ENCODE data around the gene CCDC102A.
"Not testable (repeated sequence)": the region's sequence is repeated elsewhere in the genome, so short reads cannot be mapped to it uniquely, and the experiment has no call there.

The CCDC102A gene

DNA sequence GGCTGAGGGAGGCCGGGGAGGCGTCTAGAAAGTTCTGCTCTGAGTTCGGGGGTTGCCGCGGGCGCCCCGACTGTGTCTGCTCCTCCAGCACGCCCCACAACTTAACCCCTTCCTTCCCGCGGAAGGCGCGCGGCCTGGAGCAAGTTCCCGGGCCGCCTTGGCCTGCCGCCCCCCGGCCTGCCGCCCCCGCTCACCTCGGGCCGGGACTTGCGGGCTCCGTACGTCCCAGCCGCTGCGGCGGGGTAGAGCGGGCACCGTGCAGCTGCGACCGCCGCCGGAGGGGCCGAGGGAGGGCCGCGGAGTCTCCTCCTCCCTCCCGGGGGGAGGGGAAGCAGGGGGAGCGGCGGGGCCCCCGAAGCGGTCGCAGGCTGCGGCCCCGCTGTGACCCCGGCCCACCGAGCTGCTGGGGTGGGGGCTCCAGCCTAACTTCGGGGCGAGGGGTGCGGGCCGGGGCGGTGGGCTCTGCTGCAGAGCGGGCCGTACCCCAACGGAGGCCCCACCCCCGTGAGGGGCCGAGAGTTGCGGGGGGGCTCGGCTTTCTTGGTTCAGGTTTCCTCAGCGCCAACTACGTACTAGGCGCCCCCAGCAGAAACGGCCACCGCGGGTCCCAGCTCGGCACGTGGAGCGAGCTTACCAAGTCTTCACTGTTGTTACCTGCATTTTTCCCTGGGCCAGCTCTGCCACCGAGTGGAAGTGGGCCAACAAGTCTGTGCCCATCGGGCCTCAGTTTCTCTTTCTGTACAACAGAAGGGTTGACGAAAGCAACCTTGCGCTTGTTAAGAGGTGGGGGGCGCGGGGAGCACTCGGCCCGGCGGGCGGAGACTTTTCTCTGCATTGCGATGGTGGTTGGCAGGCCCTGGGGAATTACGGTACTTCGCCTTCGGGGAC, at the start of gene CCDC102A:
Gene CCDC102A, minus strand, starts transcription at position 266 of the 888 bp plus-strand sequence. CDS start 7,394 bp downstream, outside the sequence.
- DNase-seq = no peak

DNA sequence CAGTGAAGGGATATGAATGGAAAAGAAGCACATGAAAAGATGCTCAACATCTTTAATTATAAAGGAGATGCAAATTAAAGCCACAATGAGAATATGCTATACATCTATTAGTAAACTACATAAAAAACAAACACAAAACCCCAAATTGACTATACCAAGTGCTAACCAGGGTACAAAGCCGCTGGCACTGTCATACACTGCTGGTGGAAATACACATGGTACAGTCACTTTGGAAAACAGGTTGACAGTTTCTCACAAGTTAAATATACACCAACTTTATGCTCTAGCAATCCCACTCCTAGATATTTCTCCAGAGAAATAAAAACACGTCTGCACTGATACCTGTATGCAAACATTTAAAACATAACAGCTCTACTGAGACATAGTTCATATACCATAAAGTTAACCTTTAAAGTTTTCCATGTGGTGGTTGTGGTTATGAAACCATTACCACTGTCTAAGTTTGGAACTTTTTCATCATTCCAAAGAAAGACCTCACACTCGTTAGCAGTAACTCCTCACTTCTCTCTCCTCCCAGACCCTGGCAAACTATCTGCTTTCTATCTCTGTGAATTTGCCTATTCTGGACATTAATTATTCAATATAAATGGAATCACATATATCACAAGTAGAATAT, 48.8 kb upstream of the CCDC102A start:
- no peak for DNase-seq

DNA sequence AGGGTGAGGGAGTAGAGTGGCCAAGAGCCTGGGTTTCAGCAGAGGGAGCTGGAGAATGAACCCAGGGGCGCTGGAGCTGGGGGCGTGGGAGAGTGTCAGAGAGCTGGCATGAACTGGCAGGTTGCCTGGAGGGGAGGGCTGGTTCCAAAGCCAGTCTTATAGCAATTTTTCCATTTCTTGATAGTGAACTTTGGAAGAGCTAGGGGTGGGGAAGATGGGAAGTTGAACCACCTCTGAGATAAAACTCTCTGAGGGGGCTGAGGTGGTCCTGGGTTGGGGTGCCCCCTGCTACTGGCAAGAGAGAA, 42.9 kb upstream of the CCDC102A start:
- no peak for DNase-seq

DNA sequence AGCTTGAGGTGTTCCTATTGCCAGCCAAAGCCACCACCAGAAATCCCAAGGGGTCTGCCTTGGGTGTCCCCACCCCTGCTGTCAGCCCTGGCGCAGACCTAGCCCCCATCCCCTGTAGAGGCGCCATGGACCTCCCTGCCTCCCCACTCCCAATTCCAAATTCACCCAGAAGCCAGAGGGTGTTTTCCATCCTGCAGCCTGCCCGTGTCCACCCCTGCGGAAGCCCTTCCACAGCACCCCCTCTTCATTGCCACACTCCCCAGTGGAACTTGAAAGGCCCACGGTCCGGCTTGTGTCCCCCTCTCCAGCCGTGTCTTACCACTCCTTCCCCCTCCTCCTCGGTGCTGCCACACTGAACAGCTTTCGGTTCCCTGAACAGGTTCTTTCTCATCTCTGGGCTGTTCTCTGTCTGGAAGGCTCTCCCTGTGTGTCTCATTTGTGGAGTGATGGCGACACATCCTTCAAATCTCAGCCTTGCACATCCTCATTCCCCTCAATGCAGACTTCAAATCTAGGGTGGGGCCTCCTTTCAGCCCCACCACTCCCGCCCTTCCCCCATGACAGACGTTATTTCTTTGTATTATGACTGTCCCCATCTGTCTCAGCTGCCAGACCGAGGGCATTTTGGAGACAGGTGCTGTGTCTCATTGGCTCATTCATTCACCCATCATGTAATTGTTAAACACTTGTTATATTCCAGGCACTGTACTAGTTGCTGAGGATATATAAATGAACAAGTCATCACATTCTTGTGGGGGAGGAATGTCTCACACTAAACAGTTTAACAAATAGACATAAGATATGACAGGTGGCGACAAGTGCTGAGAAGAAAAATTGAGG, 42.4 kb upstream of the CCDC102A start:
- peak; percentile 59 for DNase-seq

DNA sequence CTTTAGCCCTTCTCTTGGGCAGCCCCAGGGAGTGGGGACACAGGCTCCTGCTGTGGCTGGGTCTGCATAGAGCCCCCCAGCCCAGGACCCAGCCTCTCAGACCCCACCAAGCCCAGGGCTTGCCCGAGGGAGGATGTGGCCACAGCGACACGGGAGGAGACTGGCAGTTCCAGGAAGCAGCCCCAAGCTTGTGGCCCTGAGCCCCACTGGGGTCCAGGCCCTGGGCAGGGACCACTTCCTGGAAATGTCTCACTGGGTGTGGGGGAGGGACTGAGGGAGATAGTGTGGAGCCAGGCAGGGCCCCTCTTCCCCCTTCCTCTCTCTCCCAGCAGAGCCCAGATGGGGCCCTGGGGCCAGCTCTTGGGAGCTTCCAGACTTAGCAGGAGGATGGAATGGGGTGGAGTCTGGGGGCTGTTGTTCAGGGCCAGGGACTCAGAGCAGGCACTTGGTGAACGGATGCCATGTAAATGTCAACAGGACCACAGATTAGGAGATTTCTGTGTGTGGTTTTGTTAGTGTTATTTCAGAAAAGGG, 41.4 kb upstream of the CCDC102A start:
- DNase-seq = no peak

DNA sequence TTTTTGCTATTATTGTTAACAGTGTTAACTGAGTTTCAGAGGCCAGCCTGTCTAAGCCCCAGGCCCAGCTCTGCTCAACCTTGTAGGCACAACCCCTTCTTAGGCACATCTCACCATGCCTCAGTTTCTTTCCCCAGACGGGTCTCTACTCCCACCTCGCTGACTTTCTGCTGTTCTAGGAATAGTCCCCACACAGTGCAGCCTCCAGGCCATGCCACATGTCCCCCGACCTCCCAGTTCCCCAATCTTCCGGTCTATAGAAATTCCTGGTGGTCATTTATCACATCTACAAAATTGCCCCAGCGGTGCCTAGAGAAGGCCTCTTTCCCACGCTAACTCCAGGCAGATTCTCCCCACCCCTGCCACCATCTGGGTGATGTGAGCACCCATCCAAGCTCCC, 40.8 kb upstream of the CCDC102A start:
- no peak for DNase-seq

DNA sequence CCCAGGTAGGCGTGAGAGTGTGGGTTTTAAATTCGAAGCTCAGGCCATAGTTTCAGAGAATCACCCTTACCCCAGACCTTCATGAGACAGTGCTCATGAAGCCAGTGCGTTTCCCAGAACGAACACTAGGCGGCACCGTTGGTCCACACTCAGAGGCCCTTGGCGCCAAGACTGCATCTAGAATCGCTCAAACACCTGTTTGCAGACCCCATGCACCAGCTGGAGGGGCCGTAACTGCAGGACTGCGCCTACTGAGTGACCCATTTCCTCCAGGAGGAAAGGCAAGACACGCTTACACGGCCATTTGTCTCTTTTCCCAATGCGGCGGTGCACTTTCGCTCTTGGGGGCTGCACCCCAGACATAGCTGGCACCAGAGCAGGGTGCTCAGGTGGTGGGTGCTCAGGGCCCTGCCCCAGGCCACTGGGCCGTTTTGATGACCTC, 40.1 kb upstream of the CCDC102A start:
- peak; percentile 32 for DNase-seq

DNA sequence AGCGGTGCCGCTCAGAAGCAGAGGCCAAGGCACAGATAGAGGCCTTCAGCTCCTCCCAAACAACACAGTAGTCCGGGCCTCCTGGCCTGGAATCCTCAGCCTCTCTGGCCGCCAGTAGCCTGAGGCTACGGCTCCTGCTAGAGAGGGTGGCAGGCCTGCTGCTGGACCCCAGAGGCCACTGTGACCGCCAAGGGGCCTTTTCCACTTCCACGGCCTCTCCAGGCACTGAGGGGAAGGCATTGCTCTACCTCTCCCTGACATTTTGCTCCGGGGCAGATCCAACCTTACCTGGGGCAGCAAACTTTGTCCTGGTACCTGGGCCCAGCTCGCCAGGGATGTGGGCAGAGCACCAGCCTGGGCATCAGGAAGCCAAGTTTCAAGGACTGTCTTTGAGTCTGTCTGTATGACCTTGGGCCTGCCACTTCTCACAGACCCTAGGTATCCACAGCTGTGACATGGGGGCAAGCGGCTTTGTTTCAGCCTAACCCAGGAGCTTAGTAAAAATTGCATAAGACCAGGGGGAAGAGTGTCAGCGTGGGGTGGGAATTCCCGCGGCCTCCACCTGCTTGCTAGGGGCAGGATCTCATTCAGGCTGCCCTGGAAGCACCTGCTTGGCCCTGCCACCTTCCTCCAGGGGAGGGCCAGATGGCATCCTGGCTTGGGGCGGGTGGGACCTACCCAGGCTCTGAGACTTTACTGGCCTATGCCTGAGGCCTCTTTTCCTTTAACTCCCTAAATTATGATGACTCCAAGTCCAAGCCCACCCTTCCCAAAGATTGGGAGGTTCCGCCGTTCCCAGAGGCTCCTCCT, 39.3 kb upstream of the CCDC102A start:
- DNase-seq = no peak

DNA sequence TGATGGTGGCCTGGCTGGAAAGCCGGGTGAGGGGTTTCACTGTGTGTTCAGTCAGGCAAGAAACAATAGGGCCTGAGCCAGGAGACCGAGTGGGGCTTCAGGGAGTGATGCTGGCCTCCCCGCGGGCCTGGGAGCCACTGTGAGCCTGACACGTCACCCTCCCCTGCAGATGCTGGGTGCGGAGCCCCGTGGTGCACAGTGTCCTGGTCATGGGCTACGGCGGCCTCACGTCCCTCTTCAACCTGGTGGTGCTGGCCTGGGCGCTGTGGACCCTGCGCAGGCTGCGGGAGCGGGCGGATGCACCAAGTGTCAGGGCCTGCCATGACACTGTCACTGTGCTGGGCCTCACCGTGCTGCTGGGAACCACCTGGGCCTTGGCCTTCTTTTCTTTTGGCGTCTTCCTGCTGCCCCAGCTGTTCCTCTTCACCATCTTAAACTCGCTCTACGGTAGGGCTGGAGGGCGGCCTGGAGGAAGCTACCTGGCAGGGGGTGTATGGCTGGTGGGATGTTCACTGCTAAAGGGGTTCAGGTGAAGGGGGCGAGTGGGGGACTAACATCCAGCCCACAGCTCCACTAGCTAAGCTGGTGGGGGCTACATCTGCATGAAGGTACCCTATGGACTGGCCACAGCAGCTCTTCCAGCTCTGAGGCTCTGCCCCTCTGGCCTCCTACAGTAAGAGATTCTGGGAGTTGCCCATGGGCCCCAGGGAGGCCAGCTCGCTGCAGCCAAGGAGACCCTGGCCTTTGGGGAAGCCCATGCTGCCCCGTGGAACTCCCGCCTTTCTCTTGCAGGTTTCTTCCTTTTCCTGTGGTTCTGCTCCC, 38.5 kb upstream of the CCDC102A start:
- no peak for DNase-seq

DNA sequence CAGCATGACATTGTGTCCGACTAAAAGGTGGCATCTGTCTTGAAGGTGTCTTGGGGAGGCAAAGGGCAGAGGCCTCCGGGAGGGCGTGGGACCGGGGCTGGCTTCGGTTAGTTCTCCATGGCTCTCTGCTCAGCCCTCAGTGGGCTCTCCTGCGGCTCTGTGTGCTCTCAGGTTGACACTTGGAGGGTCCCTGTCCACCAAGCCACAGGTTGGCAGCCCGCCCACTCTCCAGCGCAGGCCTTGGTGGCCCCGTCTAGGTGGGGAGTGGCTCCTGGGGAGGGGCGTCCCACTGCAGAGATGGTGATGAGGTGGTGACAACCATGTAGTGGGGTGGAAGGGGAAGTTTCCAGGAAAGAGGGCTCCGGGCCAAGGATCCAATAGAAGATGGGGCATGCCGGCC, 37.7 kb upstream of the CCDC102A start:
- no peak for DNase-seq

DNA sequence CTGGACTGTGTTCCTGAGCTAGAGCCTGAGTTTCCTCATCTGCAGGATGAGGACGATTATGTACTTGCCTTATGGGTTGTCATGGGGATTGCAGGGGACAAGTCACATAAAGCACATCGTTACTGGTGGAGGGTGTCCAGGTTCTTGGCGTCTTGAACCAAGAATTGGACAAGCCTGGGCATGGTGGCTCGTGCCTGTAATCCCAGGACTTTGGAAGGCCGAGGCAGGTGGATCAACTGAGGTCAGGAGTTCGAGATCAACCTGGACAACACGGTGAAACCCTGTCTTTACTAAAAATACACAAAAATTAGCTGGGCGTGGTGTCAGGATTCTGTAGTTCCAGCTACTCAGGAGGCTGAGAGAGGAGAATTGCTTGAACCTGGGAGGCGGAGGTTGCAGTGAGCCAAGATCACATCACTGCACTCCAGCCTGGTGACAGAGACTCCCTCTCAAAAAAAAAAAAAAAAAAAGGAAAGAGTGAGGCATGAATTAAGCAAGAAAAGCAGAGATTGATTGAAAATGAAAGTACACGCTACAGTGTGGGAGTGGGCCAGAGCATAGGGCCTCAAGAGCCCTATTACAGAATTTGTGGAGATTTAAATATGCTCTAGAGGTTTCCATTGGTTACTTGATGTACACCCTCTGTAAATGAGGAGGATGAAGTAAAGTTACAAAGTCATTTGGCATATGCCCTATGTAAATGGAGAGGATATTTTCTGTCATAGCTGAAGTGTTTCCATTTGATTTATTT, 36.8 kb upstream of the CCDC102A start:
- no peak for DNase-seq

DNA sequence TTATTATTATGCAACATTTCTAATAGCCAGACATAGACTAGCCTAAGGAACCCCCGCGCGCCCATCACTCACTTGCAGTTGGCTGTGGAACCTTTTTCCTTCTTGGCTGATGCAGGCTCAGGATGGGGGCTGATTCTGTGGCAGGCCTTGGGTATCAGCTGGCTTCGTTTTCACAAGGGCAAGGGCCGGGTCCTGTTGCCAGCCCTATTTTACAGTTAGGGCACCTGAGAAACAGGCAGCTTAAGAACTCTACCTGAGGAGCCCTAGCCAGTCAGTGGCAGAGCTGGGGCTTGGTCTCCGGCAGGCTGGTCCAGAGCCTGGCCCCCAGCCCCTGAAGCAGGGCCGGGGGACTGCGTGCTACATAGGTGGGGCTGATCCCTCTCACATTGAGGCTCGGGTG, 34.7 kb upstream of the CCDC102A start:
- no peak for DNase-seq

DNA sequence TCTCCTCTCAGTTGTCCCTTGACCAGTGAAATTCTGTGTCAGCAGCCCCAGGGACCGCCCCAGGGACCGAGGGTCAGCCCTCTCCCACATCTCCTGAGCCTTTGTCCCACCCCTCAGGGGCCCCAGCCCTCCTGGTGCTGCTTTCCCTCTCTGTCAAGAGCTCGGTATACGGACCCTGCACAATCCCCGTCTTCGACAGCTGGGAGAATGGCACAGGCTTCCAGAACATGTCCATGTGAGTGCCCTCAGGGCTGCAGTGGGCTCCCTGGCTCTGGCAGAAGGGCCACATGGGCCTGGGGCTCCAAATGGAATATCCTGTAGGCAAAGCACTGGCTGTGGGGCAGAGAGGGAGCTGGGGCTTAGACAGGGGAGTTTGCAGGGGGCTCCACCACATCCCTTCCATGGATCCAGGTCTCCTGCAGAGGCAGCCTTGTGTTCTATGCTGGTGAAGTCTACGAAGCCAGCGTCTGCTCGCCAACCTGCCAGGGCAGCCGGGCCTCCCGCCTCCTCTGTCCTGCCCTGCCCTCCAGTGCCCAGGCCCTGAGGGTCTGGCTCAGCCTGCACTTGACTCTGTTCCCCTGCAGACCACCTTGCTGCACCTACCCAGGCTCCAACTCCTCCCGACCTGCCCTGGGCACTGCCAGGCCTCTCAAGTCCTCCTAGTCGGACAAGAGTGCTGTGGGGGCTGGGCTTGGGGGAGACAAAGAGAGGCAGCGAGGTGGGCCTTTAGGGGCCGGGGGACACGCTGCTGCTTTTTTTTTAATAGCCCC, 34.1 kb upstream of the CCDC102A start:
- no peak for DNase-seq

DNA sequence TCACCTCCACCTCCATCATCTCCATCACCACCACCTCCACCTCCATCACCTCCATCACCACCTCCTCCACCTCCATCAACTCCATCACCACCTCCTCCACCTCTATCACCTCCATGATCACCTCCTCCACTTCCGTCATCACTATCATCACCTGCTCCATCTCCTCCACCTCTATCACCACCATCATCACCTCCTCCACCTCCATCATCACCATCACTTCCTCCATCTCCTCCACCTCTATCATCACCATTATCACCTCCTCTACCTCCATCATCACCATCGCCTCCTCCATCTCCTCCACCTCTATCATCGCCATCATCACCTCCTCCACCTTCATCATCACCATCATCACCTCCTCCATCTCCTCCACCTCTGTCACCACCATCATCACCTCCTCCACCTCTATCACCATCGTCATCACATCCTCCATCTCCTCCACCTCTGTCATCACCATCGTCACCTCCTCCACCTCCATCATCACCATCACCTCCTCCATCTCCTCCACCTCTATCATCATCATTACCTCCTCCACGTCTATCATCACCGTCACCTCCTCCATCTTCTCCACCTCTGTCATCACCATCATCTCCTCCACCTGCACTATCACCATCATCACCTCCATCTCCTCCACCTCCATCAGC, 33.1 kb upstream of the CCDC102A start:
- no peak for DNase-seq

DNA sequence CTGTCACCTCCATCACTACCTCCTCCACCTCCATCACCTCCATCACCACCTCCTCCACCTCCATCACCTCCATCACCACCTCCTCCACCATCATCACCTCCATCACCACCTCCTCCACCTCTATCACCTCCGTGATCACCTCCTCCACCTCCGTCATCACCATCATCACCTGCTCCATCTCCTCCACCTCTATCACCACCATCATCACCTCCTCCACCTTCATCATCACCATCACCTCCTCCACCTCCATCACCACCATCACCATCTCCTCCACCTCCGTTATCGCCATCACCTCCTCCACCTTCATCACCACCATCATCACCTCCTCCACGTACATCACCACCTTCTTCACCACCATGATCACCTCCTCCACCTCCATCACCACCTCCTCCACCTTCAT, 32.4 kb upstream of the CCDC102A start:
- DNase-seq = not testable (repeated sequence)

DNA sequence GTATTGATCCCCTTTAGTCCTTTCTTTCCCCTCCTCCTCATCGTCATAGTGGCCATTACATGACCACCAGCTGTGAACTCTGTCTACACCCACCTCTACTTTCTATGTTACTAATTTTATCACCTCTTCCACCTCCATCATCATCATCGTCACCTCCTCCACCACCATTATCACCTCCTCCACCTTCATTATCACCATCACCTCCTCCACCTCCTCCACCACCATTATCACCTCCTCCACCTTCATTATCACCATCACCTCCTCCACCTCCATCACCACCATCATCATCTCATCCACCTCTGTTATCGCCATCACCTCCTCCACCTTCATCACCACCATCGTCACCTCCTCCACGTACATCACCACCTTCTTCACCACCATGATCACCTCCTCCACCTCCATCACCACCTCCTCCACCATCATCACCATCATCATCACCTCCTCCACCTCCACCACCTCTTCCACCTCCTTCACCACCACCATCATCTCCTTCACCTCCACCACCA, 31.9 kb upstream of the CCDC102A start:
- no peak for DNase-seq

DNA sequence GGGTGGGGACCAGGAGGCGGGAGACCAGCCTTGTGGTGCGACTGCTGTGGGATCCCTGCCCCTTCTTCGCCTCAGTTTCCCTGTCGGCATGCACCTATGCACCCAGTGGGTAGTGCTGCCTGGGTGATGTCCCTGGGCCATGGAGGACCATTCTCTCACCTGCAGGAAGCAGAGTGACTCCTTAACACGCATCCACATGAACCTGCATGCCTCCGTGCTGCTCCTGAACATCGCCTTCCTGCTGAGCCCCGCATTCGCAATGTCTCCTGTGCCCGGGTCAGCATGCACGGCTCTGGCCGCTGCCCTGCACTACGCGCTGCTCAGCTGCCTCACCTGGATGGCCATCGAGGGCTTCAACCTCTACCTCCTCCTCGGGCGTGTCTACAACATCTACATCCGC, 31.3 kb upstream of the CCDC102A start:
- no peak for DNase-seq

DNA sequence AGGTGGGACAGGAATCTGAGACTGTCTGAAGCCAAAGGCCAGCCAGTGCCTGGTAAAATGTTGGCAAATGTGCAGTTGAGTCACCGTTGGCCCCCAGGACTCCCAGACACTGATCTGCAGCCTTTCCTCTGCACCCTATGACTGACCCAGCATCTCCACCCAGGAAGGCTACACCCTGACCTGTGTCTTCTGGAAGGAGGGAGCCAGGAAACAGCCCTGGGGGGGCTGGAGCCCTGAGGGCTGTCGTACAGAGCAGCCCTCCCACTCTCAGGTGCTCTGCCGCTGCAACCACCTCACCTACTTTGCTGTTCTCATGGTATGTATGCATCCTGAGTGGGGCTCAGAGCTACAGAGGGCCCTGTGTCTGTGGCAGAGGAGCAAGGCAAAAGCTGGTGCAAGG, 30.1 kb upstream of the CCDC102A start:
- no peak for DNase-seq

DNA sequence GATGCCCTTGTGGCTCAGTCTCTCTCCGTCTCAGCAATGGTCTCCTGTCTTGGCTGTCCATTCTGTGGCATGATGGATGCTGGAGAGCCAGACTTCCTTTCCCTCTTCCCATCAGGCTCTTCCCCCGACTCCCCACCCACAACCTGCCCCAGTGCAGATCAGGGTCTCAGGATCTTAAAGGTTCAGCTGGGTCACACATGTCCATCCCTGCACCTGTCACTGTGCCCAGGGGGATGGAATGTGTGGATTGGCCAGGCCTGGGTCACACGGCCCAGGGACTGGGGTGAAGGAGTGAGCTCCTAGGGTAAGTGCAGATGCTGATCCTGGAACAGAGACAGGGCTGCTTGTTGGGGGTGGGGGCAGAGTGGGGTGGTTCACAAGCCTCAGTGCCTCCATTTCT, 29.1 kb upstream of the CCDC102A start:
- DNase-seq = no peak
